ENCODE results near the gene SLC36A4. TPM values are rescaled to one million over a fixed set of nuclear protein-coding genes. Genes with fewer than 3 reads are reported as not detected.
"Not testable (repeated sequence)": the region's sequence is repeated elsewhere in the genome, so short reads cannot be mapped to it uniquely, and the experiment has no call there.

The SLC36A4 gene
- total and polyA plus RNA-seq, 9 of the 15 experiments (the other 6 are each of a cell fraction or from before 2014, with no cell fraction given), result 1.4 to 8.0 (median 5.4) TPM

GRCh38 chr11:93187290-93187689, 10.5 kb downstream of the SLC36A4 start (continued):
- TF ChIP-seq REST (IDR thresholded peaks at IDR 0.05; ENCODE audit: borderline replicate concordance) (no peak), REST (CRISPR knock-in tag; IDR thresholded peaks at IDR 0.05; ENCODE audit: low read depth) (no peak), L3MBTL2 (IDR thresholded peaks at IDR 0.05) (no peak), EP400 (IDR thresholded peaks at IDR 0.05) (no peak), ZNF398 (CRISPR knock-in tag; IDR thresholded peaks at IDR 0.05) (no peak), NR3C1 (CRISPR knock-in tag; IDR thresholded peaks at IDR 0.05) (no peak), CBFA2T2 (conservative IDR thresholded peaks at IDR 0.05) (no peak), TSC22D4 (tag; IDR thresholded peaks at IDR 0.05) (no peak), PCBP2 (IDR thresholded peaks at IDR 0.05; ENCODE audit: low read depth, low read length, poor library complexity, severe bottlenecking) (no peak), SNAPC5 (CRISPR knock-in tag; IDR thresholded peaks at IDR 0.05) (no peak), IRF2 (CRISPR knock-in tag; IDR thresholded peaks at IDR 0.05) (no peak), CHD1 (IDR thresholded peaks at IDR 0.05; ENCODE audit: low read length) (no peak), HDGF (IDR thresholded peaks at IDR 0.05) (no peak)

GRCh38 chr11:93177891-93178290, 19.9 kb downstream of the SLC36A4 start:
- H2AFZ ChIP-seq (ENCODE audit: low read depth, low read length); intact Hi-C loops (cut with micrococcal nuclease); H3K4me1 ChIP-seq (replicated peaks in 1 of 2; ENCODE audit: control insufficient read depth in 2 of 2, insufficient read depth in 2 of 2, low read length in 2 of 2); H4K20me1 ChIP-seq (replicated peaks; ENCODE audit: control insufficient read depth, insufficient read depth, low read length); FAIRE-seq; H3K9me3 ChIP-seq (replicated peaks; ENCODE audit: control insufficient read depth, insufficient read depth, low read depth, low read length); in situ Hi-C loops (cut with MboI); H3K9me1 ChIP-seq (ENCODE audit: control insufficient read depth, insufficient read depth, low read length); H3K4me3 ChIP-seq; ATAC-seq; DNase-seq (ENCODE audit: extremely low read depth in 1 of 4, low spot score in 3 of 4); CTCF ChIA-PET (ENCODE audit: low intra/inter-chr PET ratio); H3K79me2 ChIP-seq (ENCODE audit: control insufficient read depth, insufficient read depth, low read length); H3K27ac ChIP-seq (ENCODE audit: extremely low read depth, low read depth, low read length); BruUV-seq (replicated peaks); H3K36me3 ChIP-seq (ENCODE audit: control insufficient read depth, insufficient read depth, low read length); H3K9ac ChIP-seq (ENCODE audit: insufficient read depth in 1 of 2, low read depth in 2 of 2, low read length in 2 of 2); H3K4me2 ChIP-seq (ENCODE audit: insufficient read depth, low read length); H3K27me3 ChIP-seq (ENCODE audit: control insufficient read depth in 2 of 2, insufficient read depth in 2 of 2, low read length in 2 of 2): not testable (repeated sequence)
- WGBS (ENCODE audit: insufficient coverage, low coverage, missing lambda C conversion rate), result 33% methylated on average over 12 of the region's 13 CpGs
- POLR2A ChIA-PET, result interaction anchor here (0.7 kb wide), 1 partner anchor 359 kb away, joined by 3 read pairs; no protein-coding TSS in a partner anchor
